Fibroblast of lung (primary cell): ENCODE results near the gene B3GNT8.

Experiments used
- EZH2 ChIP-seq: IDR thresholded peaks from 2 replicates; pipeline ENCODE4 v1.5.1; 2012; ENCODE audit warnings: low read length, control low read depth, mild to moderate bottlenecking; ENCODE audit errors: missing control alignments
- TF ChIP-seq, protein P1 (sequence below), 2 donors: IDR thresholded peaks in 1 of 2; conservative IDR thresholded peaks in 1 of 2; 1 replicate in 1 of 2; 2 replicates in 1 of 2; pipeline ENCODE4 v1.5.1; 2011 to 2012; ENCODE audit warnings: low read length in 2 of 2, control low read depth in 1 of 2, inconsistent platforms in 1 of 2, low read depth in 1 of 2, mild to moderate bottlenecking in 1 of 2

DNA sequence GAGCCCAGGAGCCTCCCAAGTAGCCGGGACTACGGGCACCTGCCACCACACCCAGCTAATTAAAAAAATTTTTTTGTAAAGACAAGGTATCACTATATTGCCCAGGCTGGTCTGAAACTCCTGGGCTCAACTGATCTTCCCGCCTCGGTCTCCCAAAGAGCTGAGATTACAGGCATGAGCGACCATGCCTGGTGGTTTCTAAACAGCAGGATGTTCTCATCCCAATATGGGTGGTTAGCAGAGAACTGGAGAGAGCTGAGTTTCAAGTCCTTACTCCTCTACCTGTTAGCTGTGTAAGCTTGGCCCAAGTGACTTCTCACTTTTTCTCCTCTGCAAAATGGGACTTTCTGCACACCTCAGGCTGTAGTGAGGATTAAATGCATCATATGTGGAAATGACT is 42.8 kb downstream of the B3GNT8 start:
- TF ChIP-seq, protein P1, sequence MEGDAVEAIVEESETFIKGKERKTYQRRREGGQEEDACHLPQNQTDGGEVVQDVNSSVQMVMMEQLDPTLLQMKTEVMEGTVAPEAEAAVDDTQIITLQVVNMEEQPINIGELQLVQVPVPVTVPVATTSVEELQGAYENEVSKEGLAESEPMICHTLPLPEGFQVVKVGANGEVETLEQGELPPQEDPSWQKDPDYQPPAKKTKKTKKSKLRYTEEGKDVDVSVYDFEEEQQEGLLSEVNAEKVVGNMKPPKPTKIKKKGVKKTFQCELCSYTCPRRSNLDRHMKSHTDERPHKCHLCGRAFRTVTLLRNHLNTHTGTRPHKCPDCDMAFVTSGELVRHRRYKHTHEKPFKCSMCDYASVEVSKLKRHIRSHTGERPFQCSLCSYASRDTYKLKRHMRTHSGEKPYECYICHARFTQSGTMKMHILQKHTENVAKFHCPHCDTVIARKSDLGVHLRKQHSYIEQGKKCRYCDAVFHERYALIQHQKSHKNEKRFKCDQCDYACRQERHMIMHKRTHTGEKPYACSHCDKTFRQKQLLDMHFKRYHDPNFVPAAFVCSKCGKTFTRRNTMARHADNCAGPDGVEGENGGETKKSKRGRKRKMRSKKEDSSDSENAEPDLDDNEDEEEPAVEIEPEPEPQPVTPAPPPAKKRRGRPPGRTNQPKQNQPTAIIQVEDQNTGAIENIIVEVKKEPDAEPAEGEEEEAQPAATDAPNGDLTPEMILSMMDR (conservative IDR thresholded peaks at IDR 0.05 in 1 of 2, IDR thresholded peaks at IDR 0.05 in 1 of 2; ENCODE audit: low read depth in 1 of 2, low read length in 2 of 2): no peak
- no peak for TF ChIP-seq EZH2
